AML-193 (cell line): Measurements from ENCODE around the gene HPCA.

ENCODE experiments used
- DNase-seq, 2 experiments: peaks; one replicate each; lab custom pipeline; 2025; lab: John Stamatoyannopoulos, UW

The HPCA gene

DNA sequence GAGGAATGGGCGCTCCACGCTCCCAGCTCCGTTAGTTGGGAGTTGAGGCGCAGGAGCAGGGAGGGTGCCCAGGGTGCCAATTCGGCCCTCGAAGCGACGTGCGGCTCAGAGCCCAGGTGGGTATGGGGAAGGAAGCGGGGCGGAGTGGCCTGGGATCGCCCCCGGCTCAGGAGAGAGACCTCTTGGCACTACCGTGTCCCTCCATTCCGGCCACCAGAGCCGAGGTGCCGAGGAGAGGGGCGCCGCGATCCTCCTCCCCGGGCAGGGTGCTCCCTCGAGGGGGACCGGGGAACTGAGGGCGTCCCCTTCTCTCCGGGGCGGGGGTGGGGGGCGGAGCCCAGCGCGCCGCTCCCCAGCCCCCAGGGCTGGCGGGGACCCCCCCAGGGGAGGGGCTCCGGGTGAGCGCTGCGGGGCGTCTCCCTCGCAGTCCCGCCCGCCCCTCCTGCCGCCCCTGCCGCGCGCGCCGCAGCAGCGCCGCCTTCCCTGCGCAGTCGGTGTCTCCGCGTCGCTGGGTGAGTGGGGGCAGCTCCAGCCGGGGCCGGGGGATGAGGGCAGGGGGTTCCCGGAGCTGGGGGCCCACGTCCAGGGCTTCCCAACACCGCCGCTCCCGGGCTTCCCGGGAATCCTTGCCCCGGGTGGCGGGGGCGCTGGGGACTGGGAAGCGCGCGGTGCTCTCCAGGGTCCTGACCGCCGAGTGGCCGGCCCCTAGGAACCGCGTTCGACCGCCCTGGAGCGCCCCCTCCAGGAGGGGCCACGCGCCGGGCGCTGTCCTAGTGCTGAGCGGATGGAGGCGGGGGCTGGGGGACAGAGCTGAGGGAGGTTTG is at the start of gene HPCA:
Gene HPCA (plus strand): TSS at position 488 of the 824 bp plus-strand sequence. CDS start 2,408 bp downstream, outside the sequence.
- DNase-seq = no peak

DNA sequence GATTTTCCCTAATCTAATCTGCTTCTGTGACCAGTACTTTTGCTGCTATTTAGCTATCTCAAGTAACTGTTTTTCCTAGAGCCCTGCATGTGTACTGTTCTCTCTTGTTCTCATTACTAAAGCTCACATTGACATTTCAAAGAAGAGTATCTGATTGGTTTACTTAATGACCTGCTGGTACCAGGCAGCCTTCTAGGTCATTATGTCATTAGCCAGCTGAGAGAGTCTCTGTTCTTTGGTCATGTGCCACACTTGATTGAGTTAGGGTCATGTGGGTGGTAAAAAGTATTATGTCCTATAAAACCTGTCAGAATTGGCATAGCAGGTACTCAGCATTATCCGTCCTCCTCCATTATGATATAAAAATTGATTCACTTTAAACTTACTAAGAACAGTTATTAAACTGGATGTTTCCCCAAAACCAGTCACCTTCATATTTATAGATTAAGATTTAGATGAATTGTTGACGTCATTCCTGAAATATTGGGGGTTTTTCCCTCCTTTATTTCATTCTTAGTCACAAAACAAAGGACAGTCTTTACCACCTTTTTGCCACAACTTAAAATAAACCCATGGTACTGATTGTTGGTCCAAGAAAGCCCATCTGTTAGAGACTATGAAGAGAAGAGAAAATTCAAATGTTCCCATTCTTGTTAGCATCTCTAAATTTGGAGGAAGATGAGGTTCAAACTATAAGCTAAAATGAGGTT is 37.8 kb upstream of the HPCA start:
- DNase-seq = no peak

DNA sequence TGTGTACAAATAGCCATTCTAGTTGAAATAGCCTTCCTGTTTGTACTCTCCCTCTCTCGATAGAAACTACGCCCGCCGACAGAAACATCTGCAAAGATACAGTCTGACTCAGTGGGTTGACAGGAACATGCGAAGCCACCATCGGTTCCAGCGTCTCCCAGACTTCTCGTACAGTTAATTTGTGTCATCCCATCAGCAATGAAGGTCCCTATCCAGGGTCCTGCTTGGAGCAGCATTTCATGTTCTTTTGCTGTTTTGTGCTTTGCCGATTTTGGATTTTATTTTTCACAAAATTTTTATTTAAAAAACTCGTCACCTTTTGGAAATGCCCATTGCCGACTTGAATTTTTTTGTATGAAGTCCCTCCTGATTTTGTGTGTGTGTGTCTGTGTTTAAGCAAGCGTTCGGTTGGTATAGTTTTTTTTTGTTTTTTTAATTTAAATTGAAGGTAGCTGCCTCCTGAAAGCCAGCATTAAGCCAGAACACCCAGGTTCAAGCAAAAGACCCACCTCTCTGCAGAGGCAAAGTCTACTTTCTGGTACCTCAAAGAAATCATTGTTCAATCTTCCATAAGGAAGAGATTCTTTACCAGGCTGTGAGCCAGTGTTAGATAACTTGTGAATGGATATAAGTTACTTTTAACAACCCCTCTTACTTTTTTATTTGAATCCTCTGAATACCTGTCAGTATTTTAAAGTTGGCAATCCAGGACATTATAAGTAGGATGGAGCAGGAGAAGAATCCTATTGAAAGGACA is 30.3 kb upstream of the HPCA start:
- no peak for DNase-seq

DNA sequence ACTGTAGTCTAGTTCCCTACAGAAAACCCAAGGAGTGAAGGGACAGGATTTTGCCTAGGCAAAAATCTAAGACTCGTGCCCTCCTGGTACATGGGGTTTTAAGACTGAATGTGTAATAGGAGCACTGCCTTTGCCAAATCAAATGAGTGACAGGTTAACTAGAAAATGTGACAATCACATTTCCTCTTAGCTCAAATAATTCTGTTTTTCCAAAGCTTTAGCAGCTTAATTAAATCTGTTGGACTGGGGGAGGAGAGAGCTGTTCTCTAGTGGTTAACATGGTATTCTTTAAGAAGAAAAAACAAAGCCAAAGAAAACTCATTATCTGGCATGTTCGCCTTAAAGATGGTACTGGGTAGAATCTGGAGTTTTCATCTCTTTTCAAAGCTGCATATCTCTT is 28.2 kb upstream of the HPCA start:
- no peak for DNase-seq

DNA sequence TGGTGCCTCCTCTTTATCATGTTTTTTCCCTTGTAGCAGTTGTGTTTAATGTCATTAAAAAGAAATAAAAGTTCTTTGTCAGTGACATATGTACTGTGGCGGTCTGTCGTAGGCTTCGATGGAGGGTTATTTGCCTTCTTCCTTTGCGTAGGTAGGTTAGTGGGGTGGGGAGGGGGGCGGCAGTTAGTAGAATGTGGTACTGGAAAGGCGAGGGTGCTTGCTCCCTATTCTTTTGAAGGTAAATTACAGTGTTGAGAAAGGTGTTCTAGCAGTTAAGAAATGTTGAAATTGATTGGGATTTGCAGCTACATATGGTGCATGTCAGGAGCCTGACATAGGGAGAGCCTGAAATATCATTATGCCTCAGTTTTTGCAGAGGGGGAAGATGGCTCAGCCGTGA is 27.5 kb upstream of the HPCA start:
- DNase-seq = no peak

GRCh38 chr1:32859915-32860314 is 26.4 kb upstream of the HPCA start:
- DNase-seq = no peak

GRCh38 chr1:32860566-32860965 is 25.7 kb upstream of the HPCA start:
- no peak for DNase-seq

- DNase-seq = no peak
Observed at GRCh38 chr1:32861904-32862695, 24.2 kb upstream of the HPCA start.

- no peak for DNase-seq
Observed at GRCh38 chr1:32863218-32863880, 22.9 kb upstream of the HPCA start.

DNA sequence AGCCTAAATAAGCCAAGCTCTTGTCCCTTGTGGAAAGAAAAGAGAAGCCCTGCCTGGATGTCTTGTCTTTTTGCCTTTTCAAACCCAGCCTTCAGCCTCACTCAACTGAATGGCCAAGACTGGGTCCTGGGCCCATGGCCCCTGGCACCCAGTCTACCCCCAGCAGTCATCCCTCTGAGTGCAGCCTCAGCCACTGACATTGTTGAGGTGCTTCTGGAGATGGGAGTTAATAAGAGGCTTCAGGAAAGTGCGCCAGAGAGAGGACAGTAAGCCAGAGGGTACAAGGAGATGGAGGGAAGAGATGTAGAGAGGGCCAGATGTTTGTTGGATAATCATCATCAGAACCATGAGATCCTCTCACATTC is 22.4 kb upstream of the HPCA start:
- DNase-seq = no peak

DNA sequence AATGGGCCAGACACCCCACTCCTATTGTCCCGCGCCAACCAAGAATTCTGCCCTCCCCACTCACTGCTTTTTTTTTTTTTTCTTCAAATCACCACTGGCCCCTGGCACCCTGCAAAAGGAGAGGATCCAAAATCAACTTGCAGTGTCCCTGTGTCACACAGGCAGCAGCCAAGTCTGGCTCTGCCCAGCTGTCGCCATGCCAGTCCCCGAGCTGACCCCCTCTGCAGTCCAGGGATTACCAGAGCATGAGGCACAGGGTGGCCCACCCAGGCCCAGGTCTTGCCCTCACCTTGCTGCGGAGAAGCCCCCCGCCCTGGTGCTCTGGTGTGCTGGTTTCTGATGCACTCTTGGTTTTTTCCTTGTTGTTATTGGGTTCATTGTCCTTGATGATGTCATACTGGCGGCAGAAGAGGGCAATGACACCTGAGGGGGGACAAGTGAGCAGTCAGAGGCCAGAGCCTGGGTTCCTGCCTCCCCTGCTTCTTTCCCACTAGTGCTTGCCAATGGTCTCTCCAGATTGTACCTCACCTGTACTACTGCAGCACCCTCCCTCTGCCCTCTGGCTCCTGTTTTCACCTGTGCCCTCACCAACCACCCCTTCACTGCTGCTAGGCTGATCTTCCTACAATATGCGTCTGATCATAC is 21.8 kb upstream of the HPCA start:
- no peak for DNase-seq

GRCh38 chr1:32865639-32866405 is 20.5 kb upstream of the HPCA start:
- DNase-seq = no peak

DNA sequence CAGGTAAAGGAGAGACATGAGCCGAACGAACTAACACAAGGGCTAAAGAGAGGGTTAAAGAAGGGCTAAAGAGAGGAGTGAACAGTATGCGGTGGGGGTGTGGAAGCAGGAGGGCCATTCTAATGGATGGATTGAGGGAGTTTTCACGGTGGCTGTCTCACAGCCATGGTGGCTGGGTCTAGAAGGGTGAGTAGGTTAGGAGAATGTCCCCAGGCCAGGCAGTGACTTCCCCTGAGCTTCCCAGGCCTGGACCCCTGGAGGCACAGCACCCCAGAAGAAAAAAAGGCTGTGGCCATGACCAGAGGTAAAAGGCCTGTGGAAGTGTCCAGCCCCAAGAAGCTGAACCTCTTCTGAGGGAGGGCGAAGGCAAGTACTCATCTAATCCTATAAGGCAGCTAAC is 19.1 kb upstream of the HPCA start:
- DNase-seq = no peak

DNA sequence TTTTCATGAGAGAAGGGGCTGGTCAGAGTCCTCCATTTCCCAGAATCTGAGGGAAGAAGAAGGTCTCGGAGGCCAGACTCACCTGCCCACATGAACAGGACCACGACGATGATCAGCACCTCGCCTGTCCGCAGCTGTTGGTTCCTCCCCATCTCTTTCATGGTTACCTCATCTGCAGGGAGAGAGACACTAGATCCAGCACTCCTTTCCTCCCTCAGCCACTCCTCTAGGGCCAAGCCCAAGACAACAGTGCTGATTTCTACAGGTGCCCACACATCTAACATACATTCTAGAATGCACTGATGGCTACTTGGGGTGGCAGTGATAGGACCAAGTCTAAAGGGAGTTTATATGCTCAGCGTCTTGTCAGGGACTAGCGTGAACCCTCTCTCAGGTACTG is 18.6 kb upstream of the HPCA start:
- DNase-seq = no peak

DNA sequence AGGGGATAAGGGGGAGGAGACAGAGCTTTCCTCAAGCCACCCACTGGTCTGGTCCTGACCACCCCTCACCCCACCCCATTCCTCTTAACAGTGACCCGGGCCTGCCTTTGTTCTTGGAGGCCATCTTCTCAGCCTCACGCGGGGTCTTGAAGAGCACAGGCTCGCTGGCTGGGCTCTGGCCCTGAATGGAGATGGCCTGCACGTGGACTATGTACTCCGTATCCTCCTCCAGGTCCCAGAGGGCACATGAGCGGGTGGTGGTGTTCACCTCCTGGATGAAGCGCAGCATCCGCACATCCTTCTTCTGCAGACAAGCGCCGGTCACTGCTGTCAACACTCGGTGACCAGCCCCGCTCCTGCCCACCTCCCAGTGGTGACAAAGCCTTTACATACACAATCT is 18.2 kb upstream of the HPCA start:
- DNase-seq = no peak

DNA sequence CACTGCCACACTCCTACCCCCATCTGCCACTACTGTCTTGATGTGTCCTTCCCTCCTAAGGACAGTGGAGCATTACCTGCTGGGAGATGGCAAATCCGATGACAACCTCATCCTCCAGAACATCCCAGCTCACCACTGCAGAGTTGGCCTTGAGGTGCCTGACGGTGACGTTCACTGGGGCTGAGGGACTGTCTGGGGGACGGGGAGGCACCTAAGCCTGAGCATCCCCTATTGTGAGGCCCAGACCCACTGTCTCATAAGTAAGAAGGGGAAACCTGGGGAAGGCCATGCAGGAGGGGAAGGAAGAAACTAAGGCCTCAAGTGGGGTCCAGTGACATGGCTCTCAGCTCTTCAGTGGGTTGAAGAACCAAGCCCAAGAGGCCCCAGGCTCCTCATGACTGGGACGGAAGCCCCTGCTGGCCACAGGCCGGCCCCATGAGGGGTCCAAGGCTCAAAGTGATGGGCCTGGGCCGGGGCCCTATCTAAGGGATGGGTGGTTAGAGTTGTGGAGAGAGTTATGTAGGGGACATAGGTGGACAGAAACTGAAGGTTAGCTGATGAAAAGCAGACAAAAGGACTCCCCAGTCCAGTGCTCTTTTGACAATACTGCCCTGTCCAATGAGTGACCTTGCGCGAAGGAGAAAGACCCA is 17.4 kb upstream of the HPCA start:
- no peak for DNase-seq

GRCh38 chr1:32869923-32870614 is 16.2 kb upstream of the HPCA start:
- no peak for DNase-seq

DNA sequence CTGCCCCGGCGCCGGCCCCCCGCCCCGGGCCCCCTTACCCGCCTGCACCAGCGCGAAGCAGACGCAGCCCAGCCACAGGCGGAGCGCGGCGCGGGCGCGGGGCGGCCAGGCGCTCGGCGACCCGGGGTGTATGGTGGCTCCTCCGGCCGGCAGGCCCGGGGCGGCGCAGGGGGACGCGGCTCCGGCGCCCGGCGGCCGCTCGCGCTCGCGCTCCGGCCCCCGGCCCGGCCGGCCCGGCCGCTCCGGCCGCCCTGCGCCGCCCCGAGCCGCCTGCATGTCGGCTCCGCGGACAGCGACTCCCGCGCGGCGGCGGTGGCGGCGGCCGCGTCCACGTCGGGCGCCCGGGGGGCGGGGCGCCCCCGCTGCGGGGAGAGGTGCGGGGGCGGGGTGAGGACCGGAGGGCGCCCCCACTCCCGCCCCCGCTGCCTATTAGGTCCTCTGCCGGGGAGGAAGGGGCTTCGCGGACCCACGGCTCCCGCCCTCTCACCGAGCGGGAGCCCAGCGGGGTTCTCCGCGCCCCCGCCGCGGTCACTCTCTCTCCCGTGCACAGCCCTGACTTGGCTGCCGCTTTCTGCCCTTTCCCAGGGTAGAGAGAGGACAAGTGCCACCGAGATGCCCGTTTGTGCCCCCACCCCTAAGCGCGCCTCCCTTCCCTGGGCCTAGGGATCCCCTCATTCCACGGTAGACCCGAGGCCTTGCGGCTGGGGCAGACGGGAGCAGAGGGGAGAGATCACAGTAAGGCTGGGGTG is 15.5 kb upstream of the HPCA start, which contains the start of gene FNDC5:
Gene FNDC5 (minus strand): TSS at position 298 of the 749 bp plus-strand sequence.
- no peak for DNase-seq
